Gastrocnemius medialis (tissue), 4 donors: ENCODE data around the gene PPP2R2C. TPM values are rescaled to one million over a fixed set of nuclear protein-coding genes. Genes with fewer than 3 reads are reported as not detected.

Source experiments
- ATAC-seq, 2 donors: fragments of 150-250 bp; one replicate each; pipeline ENCODE4 v1.9.1; 2016
- DNase-seq, 2 donors: peaks; one replicate each; pipeline ENCODE4 v3.0.0-alpha.2; 2019
- H3K27ac ChIP-seq, 4 donors: fragments of 200-600 bp; sonication (generic); 1 replicate in 1 of 4; 2 replicates in 3 of 4; pipeline ENCODE4 v1.5.1; 2016 to 2018; ENCODE audit warnings: mild to moderate bottlenecking in 2 of 4, moderate library complexity in 1 of 4
- H3K27me3 ChIP-seq, 3 donors: fragments of 200-600 bp; sonication (generic) in 2 of 3; 1 replicate in 1 of 3; 2 replicates in 2 of 3; pipeline versions ENCODE4 v1.5.1 to v1.6.0; 2016 to 2019; ENCODE audit warnings: mild to moderate bottlenecking in 1 of 3, moderate library complexity in 1 of 3
- H3K36me3 ChIP-seq, 2 donors: fragments of 200-600 bp; sonication (generic) in 1 of 2; one replicate each; pipeline ENCODE4 v1.5.1; 2017 to 2018
- H3K4me1 ChIP-seq, 2 donors: fragments of 200-600 bp; sonication (generic) in 1 of 2; one replicate each; pipeline ENCODE4 v1.5.1; 2016 to 2017; ENCODE audit warnings: mild to moderate bottlenecking in 2 of 2
- H3K4me3 ChIP-seq, 4 donors: fragments of 200-600 bp; sonication (generic) in 3 of 4; 1 replicate in 1 of 4; 2 replicates in 3 of 4; pipeline ENCODE4 v1.5.1; 2016 to 2019; ENCODE audit warnings: mild to moderate bottlenecking in 2 of 4
- H3K9me3 ChIP-seq, 3 donors: fragments of 200-600 bp; sonication (generic) in 2 of 3; 1 replicate in 1 of 3; 2 replicates in 2 of 3; pipeline ENCODE4 v1.5.1; 2016 to 2019
- POLR2A ChIP-seq, 2 donors: fragments of 450-650 bp; IDR thresholded peaks; one replicate each; pipeline ENCODE4 v1.6.1; 2017; ENCODE audit warnings: antibody characterized with exemption in 2 of 2, mild to moderate bottlenecking in 2 of 2, moderate library complexity in 2 of 2
- in situ Hi-C, 4 donors: fragments of 200-750 bp; cut with MboI; loops; one replicate each; pipeline versions ENCODE4 v1.15.0 to v1.8.0; 2017; ENCODE audit warnings: low sequenced_read_pairs in 4 of 4
- intact Hi-C: fragments of 100-400 bp; cut with DNase I; formaldehyde crosslinking; loops from one replicate; pipeline ENCODE4 v1.15.1; 2023; ENCODE audit warnings: low total_unique reads
- total RNA-seq, 4 donors: library from RNA; depleted of rRNA; stranded (reverse); fragments of >200 nt; gene quantifications; one replicate each; pipeline versions ENCODE4 v1.1.0 to v1.2.3, GENCODE V29; 2016
- TF ChIP-seq, protein P1 (sequence below), 5 experiments: fragments of 450-650 bp in 3 of 5; fragments of 200-600 bp in 2 of 5; sonication (generic) in 2 of 5; IDR thresholded peaks in 4 of 5; conservative IDR thresholded peaks in 1 of 5; 1 replicate in 4 of 5; 2 replicates in 1 of 5; pipeline ENCODE4 v1.5.1; 2016 to 2019; ENCODE audit warnings: antibody characterized with exemption in 5 of 5, mild to moderate bottlenecking in 3 of 5, moderate library complexity in 3 of 5

The PPP2R2C gene
- total RNA-seq, 4 donors from 2014 or later = 0.44 to 2.7 (median 0.62) TPM

DNA sequence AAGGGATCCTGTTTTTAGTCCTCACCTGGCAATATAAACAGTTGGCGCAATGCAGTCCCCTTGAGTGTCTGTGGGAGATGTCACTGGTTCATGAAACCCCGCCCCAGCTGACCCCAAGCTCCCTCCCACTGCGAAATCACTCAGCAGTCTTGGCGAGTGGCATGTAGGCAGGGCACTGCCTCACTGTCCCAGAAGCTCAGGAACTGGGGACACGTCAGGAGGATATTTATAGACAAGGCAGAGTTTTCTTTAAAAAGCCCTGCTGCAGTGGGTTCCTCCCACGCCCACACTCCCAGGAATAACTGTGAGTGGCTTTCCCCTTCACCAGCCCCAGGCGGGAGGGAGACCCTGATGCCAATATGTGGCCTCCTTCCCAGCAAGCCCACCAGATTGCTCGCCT is 44.3 kb upstream of the PPP2R2C start:
- Histone ChIP-seq H3K4me1 (no peaks in the 10 kb centered on the region), H3K9me3 (no peaks in the 10 kb centered on the region), H3K27ac (no peak overlapping the region), H3K4me3 (no peak overlapping the region), H3K36me3 (no peaks in the 10 kb centered on the region), H3K27me3 (no peaks in the 10 kb centered on the region)
- DNase-seq = no peak
- in situ Hi-C loops = no loop called here
- intact Hi-C loops = no loop called here
- no peak for ATAC-seq
- TF ChIP-seq POLR2A (IDR thresholded peaks at IDR 0.05) = no peak
- TF ChIP-seq, protein P1, sequence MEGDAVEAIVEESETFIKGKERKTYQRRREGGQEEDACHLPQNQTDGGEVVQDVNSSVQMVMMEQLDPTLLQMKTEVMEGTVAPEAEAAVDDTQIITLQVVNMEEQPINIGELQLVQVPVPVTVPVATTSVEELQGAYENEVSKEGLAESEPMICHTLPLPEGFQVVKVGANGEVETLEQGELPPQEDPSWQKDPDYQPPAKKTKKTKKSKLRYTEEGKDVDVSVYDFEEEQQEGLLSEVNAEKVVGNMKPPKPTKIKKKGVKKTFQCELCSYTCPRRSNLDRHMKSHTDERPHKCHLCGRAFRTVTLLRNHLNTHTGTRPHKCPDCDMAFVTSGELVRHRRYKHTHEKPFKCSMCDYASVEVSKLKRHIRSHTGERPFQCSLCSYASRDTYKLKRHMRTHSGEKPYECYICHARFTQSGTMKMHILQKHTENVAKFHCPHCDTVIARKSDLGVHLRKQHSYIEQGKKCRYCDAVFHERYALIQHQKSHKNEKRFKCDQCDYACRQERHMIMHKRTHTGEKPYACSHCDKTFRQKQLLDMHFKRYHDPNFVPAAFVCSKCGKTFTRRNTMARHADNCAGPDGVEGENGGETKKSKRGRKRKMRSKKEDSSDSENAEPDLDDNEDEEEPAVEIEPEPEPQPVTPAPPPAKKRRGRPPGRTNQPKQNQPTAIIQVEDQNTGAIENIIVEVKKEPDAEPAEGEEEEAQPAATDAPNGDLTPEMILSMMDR (IDR thresholded peaks at IDR 0.05 in 4 of 5, conservative IDR thresholded peaks at IDR 0.05 in 1 of 5) = no peak

DNA sequence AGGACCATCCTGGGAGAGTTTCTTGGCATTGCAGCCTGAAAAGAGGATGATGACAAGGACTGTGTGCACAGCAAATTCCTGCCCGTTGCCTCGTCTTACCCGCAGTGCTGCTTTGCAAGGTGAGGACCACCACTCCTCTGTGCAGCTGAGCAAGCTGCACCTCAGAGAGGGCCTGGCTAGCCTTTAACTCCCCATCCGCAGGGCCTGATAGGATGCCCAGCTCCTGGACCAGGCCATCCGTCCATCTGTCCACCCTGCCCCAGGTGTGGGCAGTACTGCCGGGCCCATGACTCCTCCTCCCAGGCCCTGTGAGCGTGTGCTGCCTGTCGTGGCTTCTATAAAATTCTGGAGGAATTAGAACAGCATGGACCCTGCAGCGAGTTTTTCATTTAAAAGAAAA is 43.9 kb upstream of the PPP2R2C start:
- H3K4me1 ChIP-seq = no peaks in the 10 kb centered on the region
- H3K4me3 ChIP-seq = no peak overlapping the region
- no peak overlapping the region for H3K27ac ChIP-seq
- ATAC-seq = no peak
- intact Hi-C loops = no loop called here
- in situ Hi-C loops = no loop called here
- no peaks in the 10 kb centered on the region for H3K36me3 ChIP-seq
- TF ChIP-seq, protein P1 (IDR thresholded peaks at IDR 0.05 in 4 of 5, conservative IDR thresholded peaks at IDR 0.05 in 1 of 5) = no peak
- TF ChIP-seq POLR2A (IDR thresholded peaks at IDR 0.05) = no peak
- H3K9me3 ChIP-seq = no peaks in the 10 kb centered on the region
- no peak for DNase-seq
- H3K27me3 ChIP-seq = no peaks in the 10 kb centered on the region

DNA sequence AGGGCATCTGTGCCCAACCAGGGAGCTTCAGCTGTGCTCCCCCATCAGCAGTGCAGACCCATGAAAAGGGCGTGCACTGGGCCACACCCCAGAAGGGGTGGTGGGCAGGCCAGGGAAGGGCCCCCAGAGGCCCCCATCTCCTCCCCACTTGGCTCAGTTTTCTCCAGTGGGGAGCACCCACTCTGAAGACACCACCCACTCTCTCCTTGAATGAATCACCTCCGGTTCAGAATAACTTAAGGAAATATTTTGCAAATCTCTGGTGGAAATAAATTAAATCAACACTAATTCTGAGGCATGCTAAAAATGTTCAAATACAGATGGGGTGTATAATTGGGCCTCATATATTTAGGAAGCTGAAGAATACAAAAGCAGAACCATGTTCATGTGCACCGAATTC is 41.3 kb upstream of the PPP2R2C start:
- H3K27ac ChIP-seq = no peak overlapping the region
- no peak for DNase-seq
- no peaks in the 10 kb centered on the region for H3K27me3 ChIP-seq
- TF ChIP-seq POLR2A (IDR thresholded peaks at IDR 0.05) = no peak
- TF ChIP-seq, protein P1 (IDR thresholded peaks at IDR 0.05 in 4 of 5, conservative IDR thresholded peaks at IDR 0.05 in 1 of 5) = no peak
- intact Hi-C loops = no loop called here
- no peaks in the 10 kb centered on the region for H3K36me3 ChIP-seq
- no peak overlapping the region for H3K4me3 ChIP-seq
- H3K4me1 ChIP-seq = no peaks in the 10 kb centered on the region
- H3K9me3 ChIP-seq = no peaks in the 10 kb centered on the region
- in situ Hi-C loops = no loop called here
- ATAC-seq = no peak

DNA sequence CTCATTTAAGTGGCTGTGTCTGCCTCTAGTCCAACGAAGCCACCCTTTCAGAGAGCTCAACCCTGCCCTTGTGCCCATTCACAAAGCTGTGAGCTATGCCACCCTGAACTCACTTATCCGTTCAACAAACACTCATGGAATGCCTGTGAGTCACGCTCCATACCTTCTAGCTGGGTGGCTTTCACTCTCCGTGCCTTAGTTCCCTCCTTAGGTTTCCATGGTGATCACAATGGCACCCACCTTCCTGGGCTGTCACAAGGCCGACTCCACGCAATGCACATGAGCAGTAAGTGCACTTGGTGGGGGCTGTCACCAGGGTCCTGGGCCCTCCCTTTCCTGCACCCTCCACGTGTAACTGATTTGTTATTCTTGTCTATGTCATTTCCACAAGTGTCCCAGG is 37.2 kb upstream of the PPP2R2C start:
- H3K4me1 ChIP-seq = no peaks in the 10 kb centered on the region
- no peak overlapping the region for H3K4me3 ChIP-seq
- H3K36me3 ChIP-seq = no peaks in the 10 kb centered on the region
- intact Hi-C loops (no loop called here), in situ Hi-C loops (no loop called here)
- DNase-seq = no peak
- peaks cover 0 to 2% (median 0%) of the 10 kb centered on the region in 3 donors for H3K27me3 ChIP-seq
- ATAC-seq = no peak
- no peak overlapping the region for H3K27ac ChIP-seq
- TF ChIP-seq, protein P1 (IDR thresholded peaks at IDR 0.05 in 4 of 5, conservative IDR thresholded peaks at IDR 0.05 in 1 of 5) = no peak
- no peak for TF ChIP-seq POLR2A (IDR thresholded peaks at IDR 0.05)
- no peaks in the 10 kb centered on the region for H3K9me3 ChIP-seq

DNA sequence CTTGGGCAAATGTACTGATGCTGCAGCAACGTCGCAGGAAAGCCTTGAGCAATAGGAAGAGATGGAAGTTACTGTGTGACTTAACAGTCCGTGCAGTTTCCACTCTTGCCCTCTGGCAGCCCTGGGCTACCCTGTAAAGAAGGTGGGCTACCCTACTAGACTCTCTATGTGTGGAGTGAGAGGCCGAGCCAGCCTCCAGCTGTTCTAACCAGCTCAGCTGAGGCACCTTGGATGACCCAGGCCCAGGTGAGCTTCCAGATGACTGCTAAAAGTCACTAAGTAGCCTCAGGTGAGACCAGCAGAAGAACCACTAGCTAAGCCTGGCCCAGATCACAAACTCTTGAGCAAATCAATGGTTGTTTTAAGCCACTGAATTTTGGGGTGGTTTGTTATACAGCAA is 34.9 kb upstream of the PPP2R2C start:
- intact Hi-C loops = no loop called here
- in situ Hi-C loops = no loop called here
- Histone ChIP-seq H3K9me3 (no peaks in the 10 kb centered on the region), H3K27ac (no peak overlapping the region), H3K27me3 (peaks cover 0 to 2% (median 0%) of the 10 kb centered on the region in 3 donors), H3K4me3 (no peak overlapping the region), H3K4me1 (no peaks in the 10 kb centered on the region), H3K36me3 (no peaks in the 10 kb centered on the region)
- ATAC-seq (no peak), DNase-seq (no peak)
- TF ChIP-seq POLR2A (IDR thresholded peaks at IDR 0.05) = no peak
- TF ChIP-seq, protein P1 (IDR thresholded peaks at IDR 0.05 in 4 of 5, conservative IDR thresholded peaks at IDR 0.05 in 1 of 5) = no peak
